A673 (cell line): Measurements from ENCODE around the gene OR1S1. TPM values are rescaled to one million over a fixed set of nuclear protein-coding genes. Genes with fewer than 3 reads are reported as not detected.

ENCODE experiments used
- BruUV-seq: library from RNA; stranded (reverse); fragments of 400-500 nt; replicated peaks from 2 replicates; lab custom pipeline; 2021; lab: Mats Ljungman, UMichigan
- CTCF ChIA-PET: fragments of 300-600 bp; sonication (Branson Sonifier 250); formaldehyde crosslinking; loops from one replicate; lab custom pipeline; 2022; ENCODE audit warnings: antibody characterized with exemption; lab: Charles Lee
- POLR2A ChIA-PET: fragments of 300-600 bp; sonication (Branson Sonifier 250); formaldehyde crosslinking; loops from one replicate; lab custom pipeline; 2022; ENCODE audit warnings: antibody characterized with exemption; ENCODE audit not compliant: low non-redundant PET; lab: Charles Lee
- DNase-seq: peaks from one replicate; pipeline ENCODE4 v3.0.0-alpha.2; 2015; ENCODE audit warnings: low spot score
- H3K27ac ChIP-seq: fragments of 200-600 bp; sonication (generic); 2 replicates; pipeline ENCODE4 v1.5.1; 2016; ENCODE audit warnings: mixed run types, low read depth, mild to moderate bottlenecking, mixed read lengths, antibody characterized with exemption, low read length; ENCODE audit not compliant: poor library complexity, severe bottlenecking
- H3K27me3 ChIP-seq: fragments of 200-600 bp; sonication (generic); replicated peaks from 2 replicates; pipeline ENCODE4 v1.6.1; 2017; ENCODE audit warnings: mixed run types, low read depth, mild to moderate bottlenecking, mixed read lengths, antibody characterized with exemption, low read length; ENCODE audit not compliant: insufficient read depth, poor library complexity
- H3K36me3 ChIP-seq: fragments of 200-600 bp; sonication (generic); 2 replicates; pipeline ENCODE4 v1.6.1; 2016; ENCODE audit warnings: mixed run types, mild to moderate bottlenecking, mixed read lengths, antibody characterized with exemption, low read length; ENCODE audit not compliant: insufficient read depth, poor library complexity, severe bottlenecking
- H3K4me1 ChIP-seq: fragments of 200-600 bp; sonication (generic); 2 replicates; pipeline ENCODE4 v1.6.1; 2017; ENCODE audit warnings: mixed run types, mild to moderate bottlenecking, mixed read lengths, antibody characterized with exemption, low read length; ENCODE audit not compliant: insufficient read depth, poor library complexity, severe bottlenecking
- H3K4me3 ChIP-seq: fragments of 200-600 bp; sonication (generic); 2 replicates; pipeline ENCODE4 v1.5.1; 2016; ENCODE audit warnings: low read depth, mixed run types, mild to moderate bottlenecking, mixed read lengths, low read length; ENCODE audit not compliant: poor library complexity, severe bottlenecking
- H3K9me3 ChIP-seq: fragments of 200-600 bp; sonication (generic); 2 replicates; pipeline ENCODE4 v1.6.1; 2016; ENCODE audit warnings: mixed run types, low read depth, mild to moderate bottlenecking, mixed read lengths, antibody characterized with exemption, low read length; ENCODE audit not compliant: poor library complexity, severe bottlenecking
- EZH2 ChIP-seq: fragments of 200-600 bp; sonication (generic); IDR thresholded peaks from 2 replicates; pipeline ENCODE4 v1.6.1; 2017; ENCODE audit warnings: borderline replicate concordance, low read depth, mild to moderate bottlenecking, mixed read lengths, antibody characterized with exemption, low read length; ENCODE audit not compliant: poor library complexity, severe bottlenecking
- intact Hi-C: fragments of 100-400 bp; cut with micrococcal nuclease; formaldehyde crosslinking; loops from one replicate; pipeline ENCODE4 v1.10.0; 2022; ENCODE audit not compliant: unreplicated experiment
- total RNA-seq: library from RNA; stranded (reverse); gene quantifications from 2 replicates; pipeline ENCODE4 v1.2.3, GENCODE V29; 2021
- TF ChIP-seq, protein P1 (sequence below): fragments of 300-800, 200-600 bp; sonication (generic); conservative IDR thresholded peaks from 2 replicates; pipeline ENCODE4 v1.5.1; 2017; ENCODE audit warnings: low read depth, mild to moderate bottlenecking, antibody characterized with exemption, low read length, moderate library complexity, mixed read lengths

The OR1S1 gene
- total RNA-seq, 1 experiment from 2014 or later: not detected

DNA sequence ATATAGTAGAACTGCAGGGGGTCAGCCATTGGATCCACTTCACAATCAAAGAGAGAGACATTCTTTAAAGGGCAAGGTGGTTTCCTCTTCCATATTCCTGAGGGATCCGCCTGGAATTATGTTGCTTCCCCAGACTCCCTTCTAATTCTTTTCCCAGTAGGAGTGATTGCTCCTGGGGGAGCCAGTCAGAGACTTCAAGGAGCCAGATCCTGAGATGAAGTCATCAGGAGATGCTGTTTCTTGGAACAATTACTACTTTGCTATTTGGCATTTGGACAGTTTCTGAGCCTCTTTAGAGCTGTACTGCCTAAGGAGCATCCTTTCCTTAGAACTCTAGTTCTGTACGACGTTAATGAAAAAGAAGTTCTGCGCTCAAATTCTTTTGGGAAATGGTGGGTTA, 25.6 kb upstream of the OR1S1 start:
- Histone ChIP-seq H3K27ac (no peak overlapping the region), H3K4me3 (no peak overlapping the region), H3K36me3 (no peaks in the 10 kb centered on the region), H3K9me3 (no peaks in the 10 kb centered on the region), H3K4me1 (no peaks in the 10 kb centered on the region), H3K27me3 (no peaks in the 10 kb centered on the region)
- DNase-seq: no peak
- POLR2A ChIA-PET: no interaction called here
- CTCF ChIA-PET: no interaction called here
- BruUV-seq: no TSS peak
- TF ChIP-seq, protein P1, sequence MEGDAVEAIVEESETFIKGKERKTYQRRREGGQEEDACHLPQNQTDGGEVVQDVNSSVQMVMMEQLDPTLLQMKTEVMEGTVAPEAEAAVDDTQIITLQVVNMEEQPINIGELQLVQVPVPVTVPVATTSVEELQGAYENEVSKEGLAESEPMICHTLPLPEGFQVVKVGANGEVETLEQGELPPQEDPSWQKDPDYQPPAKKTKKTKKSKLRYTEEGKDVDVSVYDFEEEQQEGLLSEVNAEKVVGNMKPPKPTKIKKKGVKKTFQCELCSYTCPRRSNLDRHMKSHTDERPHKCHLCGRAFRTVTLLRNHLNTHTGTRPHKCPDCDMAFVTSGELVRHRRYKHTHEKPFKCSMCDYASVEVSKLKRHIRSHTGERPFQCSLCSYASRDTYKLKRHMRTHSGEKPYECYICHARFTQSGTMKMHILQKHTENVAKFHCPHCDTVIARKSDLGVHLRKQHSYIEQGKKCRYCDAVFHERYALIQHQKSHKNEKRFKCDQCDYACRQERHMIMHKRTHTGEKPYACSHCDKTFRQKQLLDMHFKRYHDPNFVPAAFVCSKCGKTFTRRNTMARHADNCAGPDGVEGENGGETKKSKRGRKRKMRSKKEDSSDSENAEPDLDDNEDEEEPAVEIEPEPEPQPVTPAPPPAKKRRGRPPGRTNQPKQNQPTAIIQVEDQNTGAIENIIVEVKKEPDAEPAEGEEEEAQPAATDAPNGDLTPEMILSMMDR: no peak
- no peak for TF ChIP-seq EZH2
- intact Hi-C loops: no loop called here

DNA sequence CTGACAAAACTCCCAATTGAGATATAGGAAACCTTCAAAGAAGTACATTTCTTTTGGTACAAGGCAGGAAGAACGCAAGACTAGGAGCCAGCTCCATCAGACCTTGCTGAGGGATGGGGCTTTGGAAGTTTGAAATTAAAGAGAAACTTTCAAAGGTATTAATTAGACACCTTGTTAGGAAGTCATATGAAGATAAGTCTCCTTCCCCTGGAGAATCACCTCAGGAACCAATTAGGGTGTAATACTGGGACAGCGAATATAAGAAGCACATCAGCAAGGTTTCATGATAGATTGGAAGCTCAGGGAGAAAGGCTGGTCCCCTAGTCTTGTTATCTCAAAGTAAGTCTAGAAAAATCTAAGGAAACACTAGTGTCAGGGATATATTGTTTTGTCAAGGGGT, 23.8 kb upstream of the OR1S1 start, which contains the start of gene OR9Q2:
Gene OR9Q2, plus strand, starts transcription at position 301 of the 400 bp plus-strand sequence. CDS start 1,421 bp downstream, outside the sequence.
- TF ChIP-seq, protein P1: no peak
- no peak for TF ChIP-seq EZH2
- CTCF ChIA-PET: no interaction called here
- no peak within 1 kb of the TSS for H3K4me3 ChIP-seq

DNA sequence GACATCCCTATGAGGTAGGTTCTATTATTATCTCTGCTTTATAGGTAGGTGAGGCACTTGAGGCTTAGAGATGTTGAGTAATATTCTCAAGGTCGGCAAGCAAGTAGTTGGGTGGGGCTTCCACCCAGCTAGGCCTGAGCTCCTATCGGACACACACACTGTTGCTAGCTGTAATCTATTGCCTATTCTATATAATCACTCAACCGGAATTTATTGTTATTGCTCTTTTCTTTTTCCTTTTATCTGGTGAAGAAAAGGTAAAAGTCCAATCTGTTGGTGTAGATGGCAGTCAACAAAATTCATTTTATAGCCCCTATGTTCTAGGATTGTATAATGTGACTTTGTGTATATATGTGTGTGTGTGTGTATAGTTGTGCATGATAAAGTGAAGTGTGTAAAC, 20.3 kb upstream of the OR1S1 start:
- DNase-seq: no peak
- H3K4me3 ChIP-seq: no peak overlapping the region
- no peaks in the 10 kb centered on the region for H3K27me3 ChIP-seq
- intact Hi-C loops: no loop called here
- H3K27ac ChIP-seq: no peak overlapping the region
- BruUV-seq: no TSS peak
- ChIA-PET POLR2A (no interaction called here), CTCF (no interaction called here)
- H3K36me3 ChIP-seq: no peaks in the 10 kb centered on the region
- TF ChIP-seq, protein P1: no peak
- TF ChIP-seq EZH2: no peak
- no peaks in the 10 kb centered on the region for H3K9me3 ChIP-seq
- no peaks in the 10 kb centered on the region for H3K4me1 ChIP-seq

More for the DNA sequence above, 23.8 kb upstream of the OR1S1 start, which contains the start of gene OR9Q2:
- Histone ChIP-seq H3K4me1 (no peaks in the 10 kb centered on the region), H3K27me3 (no peaks in the 10 kb centered on the region), H3K36me3 (no peaks in the 10 kb centered on the region), H3K27ac (no peak within 1 kb of the TSS), H3K9me3 (no peaks in the 10 kb centered on the region)
- POLR2A ChIA-PET: no interaction called here
- BruUV-seq: no TSS peak
- intact Hi-C loops: no loop called here
- no peak for DNase-seq
